GM10847 (cell line): ENCODE measurements around the gene NPR2.

ENCODE experiments used
- POLR2A ChIP-seq: IDR thresholded peaks from 2 replicates; pipeline ENCODE4 v1.6.1; 2011; ENCODE audit not compliant: insufficient read length; ENCODE audit errors: extremely low read depth

The NPR2 gene

DNA sequence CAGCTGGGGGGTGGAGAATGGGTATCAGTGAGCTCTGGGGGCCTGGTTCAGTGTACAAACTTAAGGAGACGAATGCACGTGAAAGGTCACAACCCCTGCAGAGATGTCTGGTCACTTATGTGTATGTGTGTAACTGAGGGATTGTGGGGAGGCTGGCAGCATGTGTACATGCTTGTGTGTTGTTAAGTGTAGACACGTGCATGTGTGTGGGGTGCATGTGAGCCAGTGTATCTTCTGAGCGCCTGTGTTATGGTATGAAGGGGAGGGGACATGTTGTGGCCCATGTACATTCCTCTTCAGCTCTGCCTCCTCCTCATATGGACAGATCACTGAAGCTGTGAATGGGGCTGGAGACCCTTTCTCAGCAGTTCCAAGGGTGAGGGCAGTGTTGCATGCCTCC is 39.6 kb downstream of the NPR2 start:
- no peak for TF ChIP-seq POLR2A

DNA sequence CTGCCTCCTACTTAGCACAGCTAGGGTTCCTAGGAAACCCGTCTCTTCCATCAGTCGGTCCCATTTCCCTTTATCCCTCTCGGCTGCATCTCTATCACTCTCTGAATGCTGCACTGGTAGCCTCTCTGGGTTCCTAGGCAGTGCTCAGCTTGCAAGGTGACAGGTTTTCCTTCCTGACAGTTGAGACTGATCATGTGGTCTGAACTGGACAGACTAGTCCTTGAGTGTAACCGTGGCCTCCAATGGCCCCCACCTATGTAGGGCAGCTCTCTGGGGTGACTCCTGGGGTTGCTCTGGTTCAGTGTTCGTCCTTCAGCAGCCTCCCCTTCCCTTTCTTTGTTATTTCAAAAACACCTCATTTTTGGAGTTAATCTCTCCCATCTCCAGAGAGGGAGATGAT is 41.4 kb downstream of the NPR2 start:
- TF ChIP-seq POLR2A, result no peak

GRCh38 chr9:35834260-35835215 is 43.1 kb downstream of the NPR2 start:
- no peak for TF ChIP-seq POLR2A

- TF ChIP-seq POLR2A, result no peak
Observed at GRCh38 chr9:35835216-35835632, 43.8 kb downstream of the NPR2 start.

- TF ChIP-seq POLR2A, result no peak
Observed at GRCh38 chr9:35835766-35836165, 44.4 kb downstream of the NPR2 start.

DNA sequence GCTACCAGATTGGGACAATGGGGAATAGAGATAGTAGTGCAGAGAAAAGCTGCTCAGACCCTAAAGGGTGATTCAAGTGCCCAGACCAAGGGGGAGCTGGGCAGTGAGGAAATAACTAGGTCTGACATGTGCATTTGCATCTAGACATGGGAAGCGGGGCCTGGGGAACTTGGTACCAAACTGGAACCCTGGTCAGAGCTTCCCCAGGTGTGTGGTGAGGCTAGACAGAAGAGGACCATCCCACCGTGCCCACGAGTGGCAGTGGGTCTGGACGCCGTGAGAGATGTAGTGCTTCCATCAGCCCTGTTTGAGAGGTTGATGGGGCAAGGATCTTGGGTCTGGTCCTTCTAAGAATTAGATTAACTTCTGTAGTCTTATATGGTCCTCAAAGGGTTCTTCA is 45.2 kb downstream of the NPR2 start:
- no peak for TF ChIP-seq POLR2A

GRCh38 chr9:35839926-35840325 is 48.5 kb downstream of the NPR2 start:
- no peak for TF ChIP-seq POLR2A

GRCh38 chr9:35840881-35841644 is 49.7 kb downstream of the NPR2 start:
- no peak for TF ChIP-seq POLR2A

DNA sequence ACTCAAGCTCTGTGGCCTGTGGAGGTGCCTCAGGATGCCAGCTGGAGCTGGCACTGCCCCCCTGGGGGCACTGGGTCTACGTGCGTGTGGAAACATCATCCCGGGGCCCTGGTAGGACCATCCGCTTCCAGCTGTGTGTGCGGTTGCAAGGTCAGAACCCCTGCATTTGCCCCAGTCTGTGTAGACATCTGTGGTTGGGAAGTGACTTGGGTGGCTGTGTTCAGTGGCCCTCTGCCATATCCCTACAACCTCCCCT is 50.2 kb downstream of the NPR2 start:
- no peak for TF ChIP-seq POLR2A

GRCh38 chr9:35842020-35842745 is 50.8 kb downstream of the NPR2 start:
- no peak for TF ChIP-seq POLR2A

- no peak for TF ChIP-seq POLR2A
Observed at GRCh38 chr9:35842795-35843194, 51.4 kb downstream of the NPR2 start.

DNA sequence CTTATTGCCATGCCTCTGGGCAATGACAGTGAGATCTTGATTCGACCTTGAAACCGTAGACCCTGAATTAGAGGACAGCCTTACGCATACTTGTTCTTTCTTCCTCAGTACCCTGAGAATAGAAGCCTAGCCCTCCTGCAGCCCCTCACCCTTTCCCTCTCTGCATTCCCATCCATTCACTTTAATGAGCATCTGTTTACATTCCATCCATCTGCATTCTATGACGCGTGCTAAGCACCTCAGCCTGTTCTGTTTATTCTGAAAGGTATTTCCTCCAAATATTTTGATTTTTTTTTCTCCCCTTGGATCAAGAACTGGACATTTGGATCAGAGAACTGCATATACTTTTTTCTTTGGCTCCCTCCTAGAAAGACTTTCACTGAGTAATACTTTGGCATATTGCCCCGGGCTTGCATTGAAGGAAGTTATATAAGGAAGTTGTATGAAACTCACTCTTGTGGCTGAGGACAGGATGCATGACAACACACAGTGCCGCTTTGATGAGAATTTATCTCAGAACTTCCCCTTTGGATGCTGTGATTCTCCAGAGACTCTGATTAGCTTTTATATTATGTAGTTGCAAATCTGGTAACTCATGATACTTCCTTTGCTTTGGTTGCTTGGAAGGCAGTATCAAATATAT is 53.4 kb downstream of the NPR2 start:
- TF ChIP-seq POLR2A, result no peak

DNA sequence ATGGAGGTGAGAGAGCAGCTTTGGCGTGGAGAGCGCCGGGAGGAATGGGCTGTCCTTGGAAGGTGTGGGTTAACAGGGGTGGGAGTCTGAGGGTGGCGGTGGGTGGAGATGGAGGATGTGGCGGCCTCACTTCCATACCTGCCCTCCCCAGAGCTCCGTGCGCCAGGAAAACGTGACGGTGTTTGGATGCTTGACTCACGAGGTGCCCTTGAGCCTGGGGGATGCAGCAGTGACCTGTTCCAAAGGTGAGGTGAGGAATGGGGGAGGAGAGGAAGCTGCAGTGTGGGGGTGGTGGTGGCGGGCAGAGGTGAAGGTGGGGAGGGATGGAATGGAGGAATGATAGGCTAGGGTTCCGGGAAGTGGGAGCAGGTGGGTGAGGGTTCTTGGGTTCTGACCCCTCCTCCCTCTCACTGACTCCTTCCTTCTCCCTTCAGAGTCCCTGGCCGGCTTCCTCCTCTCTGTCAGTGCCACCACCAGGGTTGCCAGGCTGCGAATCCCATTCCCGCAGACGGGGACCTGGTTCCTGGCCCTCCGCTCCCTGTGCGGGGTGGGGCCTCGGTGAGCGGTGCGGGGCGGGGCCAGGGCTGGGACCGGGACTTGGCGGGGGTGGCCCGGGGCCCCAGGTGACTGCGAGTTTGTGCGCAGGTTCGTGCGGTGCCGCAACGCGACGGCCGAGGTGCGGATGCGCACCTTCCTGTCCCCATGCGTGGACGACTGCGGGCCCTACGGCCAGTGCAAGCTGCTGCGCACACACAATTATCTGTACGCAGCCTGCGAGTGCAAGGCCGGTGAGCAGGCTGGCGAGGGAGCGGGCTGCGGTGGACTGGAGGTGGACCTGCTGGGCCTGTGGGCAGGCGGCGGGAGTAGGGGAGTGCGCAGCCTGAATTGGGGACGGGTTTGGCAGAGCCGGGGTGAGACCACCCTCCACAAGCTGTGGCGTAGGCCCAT is 54.7 kb downstream of the NPR2 start:
- no peak for TF ChIP-seq POLR2A
